HL-60 (cell line): ENCODE data around the gene PLK1.

Experiments
- DNase-seq, 2 experiments: peaks; one replicate each; pipeline ENCODE4 v3.0.0-alpha.2; 2010 to 2020; ENCODE audit warnings: low read depth in 1 of 2, low spot score in 1 of 2
- H3K27ac ChIP-seq: fragments of 250-450 bp; sonication (Bioruptor Pico); replicated peaks from 2 replicates; pipeline ENCODE4 v1.5.1; 2020; ENCODE audit warnings: mild to moderate bottlenecking, moderate library complexity
- H3K27me3 ChIP-seq: fragments of 250-450 bp; sonication (Bioruptor Pico); 2 replicates; pipeline ENCODE4 v1.5.1; 2021; ENCODE audit warnings: mild to moderate bottlenecking, moderate library complexity; ENCODE audit not compliant: insufficient read depth, poor library complexity, severe bottlenecking
- H3K4me3 ChIP-seq: replicated peaks from 2 replicates; pipeline ENCODE4 v1.5.1; 2011; ENCODE audit warnings: mild to moderate bottlenecking, control low read depth, low read length; ENCODE audit not compliant: insufficient read depth
- GABPA ChIP-seq: IDR thresholded peaks from 2 replicates; pipeline ENCODE4 v1.6.1; 2012; ENCODE audit warnings: low read depth
- POLR2AphosphoS5 ChIP-seq: IDR thresholded peaks from 2 replicates; pipeline ENCODE4 v1.6.1; 2012; ENCODE audit warnings: low read depth
- SPI1 ChIP-seq: IDR thresholded peaks from 2 replicates; pipeline ENCODE4 v1.6.1; 2012; ENCODE audit warnings: low read depth, mild to moderate bottlenecking, borderline replicate concordance
- TF ChIP-seq, protein P1 (sequence below): IDR thresholded peaks from one replicate; pipeline ENCODE4 v1.5.1; 2011; ENCODE audit warnings: low read length, control low read depth, inconsistent platforms; ENCODE audit not compliant: insufficient read depth
- TF ChIP-seq, protein P2 (sequence below): IDR thresholded peaks from 2 replicates; pipeline ENCODE4 v1.6.1; 2012; ENCODE audit warnings: low read depth; ENCODE audit not compliant: insufficient replicate concordance

PLK1 gene

DNA sequence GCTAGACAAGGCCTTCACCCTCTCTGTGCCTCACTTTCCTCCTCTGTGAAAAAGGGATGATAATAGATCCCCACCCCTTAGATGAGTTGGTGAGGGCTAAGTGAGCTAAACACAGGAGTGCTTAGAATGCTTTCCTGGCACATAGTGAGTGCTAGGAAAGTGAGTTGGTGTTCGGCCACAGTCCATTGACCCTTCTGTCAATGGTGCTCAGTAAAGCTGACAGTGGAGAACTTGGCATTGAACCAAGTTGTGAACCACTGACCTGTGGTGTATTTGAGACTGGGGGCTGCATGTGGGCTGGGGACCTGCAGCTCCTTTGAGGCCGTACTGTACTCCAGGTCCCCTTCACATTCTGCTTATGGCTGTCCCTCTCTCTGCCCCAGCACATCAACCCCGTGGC is 4.8 kb downstream of the PLK1 start:
- no peak overlapping the region for H3K27ac ChIP-seq
- no peak for TF ChIP-seq GABPA
- TF ChIP-seq POLR2AphosphoS5, result no peak
- TF ChIP-seq, protein P1, sequence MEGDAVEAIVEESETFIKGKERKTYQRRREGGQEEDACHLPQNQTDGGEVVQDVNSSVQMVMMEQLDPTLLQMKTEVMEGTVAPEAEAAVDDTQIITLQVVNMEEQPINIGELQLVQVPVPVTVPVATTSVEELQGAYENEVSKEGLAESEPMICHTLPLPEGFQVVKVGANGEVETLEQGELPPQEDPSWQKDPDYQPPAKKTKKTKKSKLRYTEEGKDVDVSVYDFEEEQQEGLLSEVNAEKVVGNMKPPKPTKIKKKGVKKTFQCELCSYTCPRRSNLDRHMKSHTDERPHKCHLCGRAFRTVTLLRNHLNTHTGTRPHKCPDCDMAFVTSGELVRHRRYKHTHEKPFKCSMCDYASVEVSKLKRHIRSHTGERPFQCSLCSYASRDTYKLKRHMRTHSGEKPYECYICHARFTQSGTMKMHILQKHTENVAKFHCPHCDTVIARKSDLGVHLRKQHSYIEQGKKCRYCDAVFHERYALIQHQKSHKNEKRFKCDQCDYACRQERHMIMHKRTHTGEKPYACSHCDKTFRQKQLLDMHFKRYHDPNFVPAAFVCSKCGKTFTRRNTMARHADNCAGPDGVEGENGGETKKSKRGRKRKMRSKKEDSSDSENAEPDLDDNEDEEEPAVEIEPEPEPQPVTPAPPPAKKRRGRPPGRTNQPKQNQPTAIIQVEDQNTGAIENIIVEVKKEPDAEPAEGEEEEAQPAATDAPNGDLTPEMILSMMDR, result no peak
- TF ChIP-seq, protein P2, sequence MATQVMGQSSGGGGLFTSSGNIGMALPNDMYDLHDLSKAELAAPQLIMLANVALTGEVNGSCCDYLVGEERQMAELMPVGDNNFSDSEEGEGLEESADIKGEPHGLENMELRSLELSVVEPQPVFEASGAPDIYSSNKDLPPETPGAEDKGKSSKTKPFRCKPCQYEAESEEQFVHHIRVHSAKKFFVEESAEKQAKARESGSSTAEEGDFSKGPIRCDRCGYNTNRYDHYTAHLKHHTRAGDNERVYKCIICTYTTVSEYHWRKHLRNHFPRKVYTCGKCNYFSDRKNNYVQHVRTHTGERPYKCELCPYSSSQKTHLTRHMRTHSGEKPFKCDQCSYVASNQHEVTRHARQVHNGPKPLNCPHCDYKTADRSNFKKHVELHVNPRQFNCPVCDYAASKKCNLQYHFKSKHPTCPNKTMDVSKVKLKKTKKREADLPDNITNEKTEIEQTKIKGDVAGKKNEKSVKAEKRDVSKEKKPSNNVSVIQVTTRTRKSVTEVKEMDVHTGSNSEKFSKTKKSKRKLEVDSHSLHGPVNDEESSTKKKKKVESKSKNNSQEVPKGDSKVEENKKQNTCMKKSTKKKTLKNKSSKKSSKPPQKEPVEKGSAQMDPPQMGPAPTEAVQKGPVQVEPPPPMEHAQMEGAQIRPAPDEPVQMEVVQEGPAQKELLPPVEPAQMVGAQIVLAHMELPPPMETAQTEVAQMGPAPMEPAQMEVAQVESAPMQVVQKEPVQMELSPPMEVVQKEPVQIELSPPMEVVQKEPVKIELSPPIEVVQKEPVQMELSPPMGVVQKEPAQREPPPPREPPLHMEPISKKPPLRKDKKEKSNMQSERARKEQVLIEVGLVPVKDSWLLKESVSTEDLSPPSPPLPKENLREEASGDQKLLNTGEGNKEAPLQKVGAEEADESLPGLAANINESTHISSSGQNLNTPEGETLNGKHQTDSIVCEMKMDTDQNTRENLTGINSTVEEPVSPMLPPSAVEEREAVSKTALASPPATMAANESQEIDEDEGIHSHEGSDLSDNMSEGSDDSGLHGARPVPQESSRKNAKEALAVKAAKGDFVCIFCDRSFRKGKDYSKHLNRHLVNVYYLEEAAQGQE, result no peak
- no peak for TF ChIP-seq SPI1
- H3K4me3 ChIP-seq, result no peak overlapping the region
- DNase-seq, result no peak
- H3K27me3 ChIP-seq, result no peaks in the 10 kb centered on the region

DNA sequence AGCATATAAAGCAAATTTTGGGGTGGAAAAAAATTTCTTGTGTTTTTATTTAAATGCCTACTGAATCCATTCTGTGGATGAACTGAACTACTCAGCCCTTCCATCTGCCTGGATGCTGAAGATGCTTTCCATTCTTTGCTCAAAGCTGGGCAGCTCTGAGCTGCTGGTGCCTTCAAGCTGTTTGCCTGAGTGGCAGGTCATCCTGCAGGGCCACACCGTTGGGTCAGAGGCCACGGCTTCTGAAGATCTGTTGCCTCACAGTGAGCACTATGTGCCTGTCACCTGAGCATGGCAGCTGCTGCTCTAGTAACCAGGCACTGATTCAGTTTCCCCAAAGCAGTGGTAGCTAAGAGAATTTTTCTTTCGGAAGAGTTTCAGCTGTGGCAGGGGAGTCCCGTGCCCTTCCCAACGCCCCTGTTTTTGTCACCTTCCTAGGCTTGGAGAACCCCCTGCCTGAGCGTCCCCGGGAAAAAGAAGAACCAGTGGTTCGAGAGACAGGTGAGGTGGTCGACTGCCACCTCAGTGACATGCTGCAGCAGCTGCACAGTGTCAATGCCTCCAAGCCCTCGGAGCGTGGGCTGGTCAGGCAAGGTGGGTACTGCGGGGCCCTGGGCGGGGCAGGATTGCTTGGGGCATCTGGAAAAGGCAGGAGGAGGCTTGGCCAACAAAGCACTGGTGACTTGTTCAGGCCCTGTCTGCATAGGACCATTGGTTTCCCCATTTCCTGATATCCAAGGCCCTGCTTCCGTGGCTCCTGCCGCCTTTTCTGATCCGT is 8.5 kb downstream of the PLK1 start:
- H3K4me3 ChIP-seq, result no peak overlapping the region
- no peak for DNase-seq
- TF ChIP-seq SPI1 (no peak), GABPA (no peak), POLR2AphosphoS5 (no peak)
- TF ChIP-seq, protein P1, result no peak
- TF ChIP-seq, protein P2, result no peak
- H3K27me3 ChIP-seq, result no peaks in the 10 kb centered on the region
- no peak overlapping the region for H3K27ac ChIP-seq

DNA sequence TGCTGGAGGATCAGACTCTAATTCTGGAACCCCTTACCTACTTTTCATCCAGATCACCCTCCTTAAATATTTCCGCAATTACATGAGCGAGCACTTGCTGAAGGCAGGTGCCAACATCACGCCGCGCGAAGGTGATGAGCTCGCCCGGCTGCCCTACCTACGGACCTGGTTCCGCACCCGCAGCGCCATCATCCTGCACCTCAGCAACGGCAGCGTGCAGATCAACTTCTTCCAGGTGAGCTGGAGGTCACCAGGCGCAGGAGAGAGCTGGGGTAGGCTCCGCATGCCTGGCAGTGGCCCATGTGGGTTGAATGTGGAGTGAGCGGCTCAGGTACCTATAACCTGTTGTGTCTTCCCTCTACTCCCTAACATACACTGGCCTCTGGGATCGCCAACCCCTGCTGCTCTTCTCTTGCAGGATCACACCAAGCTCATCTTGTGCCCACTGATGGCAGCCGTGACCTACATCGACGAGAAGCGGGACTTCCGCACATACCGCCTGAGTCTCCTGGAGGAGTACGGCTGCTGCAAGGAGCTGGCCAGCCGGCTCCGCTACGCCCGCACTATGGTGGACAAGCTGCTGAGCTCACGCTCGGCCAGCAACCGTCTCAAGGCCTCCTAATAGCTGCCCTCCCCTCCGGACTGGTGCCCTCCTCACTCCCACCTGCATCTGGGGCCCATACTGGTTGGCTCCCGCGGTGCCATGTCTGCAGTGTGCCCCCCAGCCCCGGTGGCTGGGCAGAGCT is 10.9 kb downstream of the PLK1 start:
- Histone ChIP-seq H3K4me3 (no peak overlapping the region), H3K27me3 (no peaks in the 10 kb centered on the region), H3K27ac (no peak overlapping the region)
- no peak for TF ChIP-seq GABPA
- no peak for TF ChIP-seq POLR2AphosphoS5
- TF ChIP-seq, protein P2, result no peak
- TF ChIP-seq SPI1, result no peak
- no peak for DNase-seq
